Measurements from ENCODE around the gene S100A11. TPM values are rescaled to one million over a fixed set of nuclear protein-coding genes. Genes with fewer than 3 reads are reported as not detected.

The S100A11 gene
- total and polyA plus RNA-seq, 9 of the 15 experiments (the other 6 are each of a cell fraction or from before 2014, with no cell fraction given): 131 to 808 (median 235) TPM

DNA sequence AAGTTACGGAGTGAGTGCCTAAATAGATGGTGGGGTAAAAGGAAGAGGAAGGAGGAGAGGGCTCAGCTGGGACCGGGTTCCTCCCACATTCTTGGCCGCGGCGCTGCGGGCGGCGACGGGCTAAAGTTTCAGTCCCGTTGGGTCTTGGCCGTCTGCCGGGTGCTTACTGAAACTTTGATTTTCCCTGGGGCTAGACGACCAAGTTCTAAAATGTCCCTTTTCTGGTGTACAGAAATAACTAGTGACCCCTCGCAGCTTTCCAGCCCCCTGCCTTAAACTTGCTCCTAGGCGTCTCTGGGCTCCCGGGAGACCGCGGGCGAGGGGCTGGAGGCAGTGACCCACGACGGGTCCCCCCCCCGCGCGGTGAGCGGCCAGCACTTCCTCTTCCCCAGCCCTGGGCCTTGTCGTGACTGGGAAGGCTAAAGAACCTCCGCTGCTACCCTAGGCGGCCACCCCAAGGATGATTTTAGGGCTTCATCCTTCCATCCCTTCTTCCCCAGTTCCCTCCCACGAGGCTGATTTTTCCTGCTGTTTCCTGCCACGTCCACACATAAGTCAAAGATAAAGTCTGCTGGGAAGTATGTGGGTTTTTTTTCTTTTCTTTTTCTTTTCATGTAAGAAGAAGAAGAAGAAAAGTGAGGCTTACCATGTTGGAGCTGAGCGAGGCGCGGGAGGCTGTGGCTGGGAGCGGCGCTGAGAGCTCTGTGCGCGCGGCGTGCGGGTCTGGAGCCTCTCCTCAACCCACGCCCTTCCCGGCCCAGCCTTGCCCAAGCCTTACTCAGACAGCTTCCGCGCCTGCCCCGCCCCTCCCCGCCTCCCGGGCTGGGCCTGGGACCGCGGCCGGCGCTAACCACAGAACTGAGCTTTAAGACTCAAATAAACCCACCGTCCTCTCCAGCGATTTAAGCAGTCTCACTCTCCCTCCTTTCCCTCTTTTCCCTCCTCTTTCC lies at the start of gene S100A11 (continued):
- TF ChIP-seq, protein P1, sequence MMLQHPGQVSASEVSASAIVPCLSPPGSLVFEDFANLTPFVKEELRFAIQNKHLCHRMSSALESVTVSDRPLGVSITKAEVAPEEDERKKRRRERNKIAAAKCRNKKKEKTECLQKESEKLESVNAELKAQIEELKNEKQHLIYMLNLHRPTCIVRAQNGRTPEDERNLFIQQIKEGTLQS (IDR thresholded peaks at IDR 0.05): no peak
- TF ChIP-seq, protein P1 (CRISPR knock-in tag; conservative IDR thresholded peaks at IDR 0.05): no peak
- TF ChIP-seq BCL6 (CRISPR knock-in tag; IDR thresholded peaks at IDR 0.05) (no peak), SRSF3 (IDR thresholded peaks at IDR 0.05; ENCODE audit: insufficient read depth, low read length) (no peak), RHOXF2B (CRISPR knock-in tag; conservative IDR thresholded peaks at IDR 0.05) (0 out of 2 replicates have a peak, but pooled peaks have one; percentile 34), PCBP2 (IDR thresholded peaks at IDR 0.05; ENCODE audit: low read depth, low read length, poor library complexity, severe bottlenecking) (no peak), PHTF2 (CRISPR knock-in tag; IDR thresholded peaks at IDR 0.05) (no peak), EHMT2 (IDR thresholded peaks at IDR 0.05) (no peak), PML (IDR thresholded peaks at IDR 0.05; ENCODE audit: low read length) (peak; percentile 55; the same call in 1 of the 2 replicates), SAP30 (IDR thresholded peaks at IDR 0.05; ENCODE audit: borderline replicate concordance, insufficient read depth, low read depth, low read length, poor library complexity, severe bottlenecking) (no peak), CBX8 (IDR thresholded peaks at IDR 0.05; ENCODE audit: borderline replicate concordance, extremely low read depth, low read depth, low read length, poor library complexity, severe bottlenecking) (no peak), RCOR1 (IDR thresholded peaks at IDR 0.05; ENCODE audit: borderline replicate concordance in 1 of 2, low read depth in 2 of 2, low read length in 2 of 2) (no peak; a peak in 1 of 4 replicates)
- TF ChIP-seq, protein P2, sequence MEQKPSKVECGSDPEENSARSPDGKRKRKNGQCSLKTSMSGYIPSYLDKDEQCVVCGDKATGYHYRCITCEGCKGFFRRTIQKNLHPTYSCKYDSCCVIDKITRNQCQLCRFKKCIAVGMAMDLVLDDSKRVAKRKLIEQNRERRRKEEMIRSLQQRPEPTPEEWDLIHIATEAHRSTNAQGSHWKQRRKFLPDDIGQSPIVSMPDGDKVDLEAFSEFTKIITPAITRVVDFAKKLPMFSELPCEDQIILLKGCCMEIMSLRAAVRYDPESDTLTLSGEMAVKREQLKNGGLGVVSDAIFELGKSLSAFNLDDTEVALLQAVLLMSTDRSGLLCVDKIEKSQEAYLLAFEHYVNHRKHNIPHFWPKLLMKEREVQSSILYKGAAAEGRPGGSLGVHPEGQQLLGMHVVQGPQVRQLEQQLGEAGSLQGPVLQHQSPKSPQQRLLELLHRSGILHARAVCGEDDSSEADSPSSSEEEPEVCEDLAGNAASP (IDR thresholded peaks at IDR 0.05): no peak
- TF ChIP-seq, protein P3, sequence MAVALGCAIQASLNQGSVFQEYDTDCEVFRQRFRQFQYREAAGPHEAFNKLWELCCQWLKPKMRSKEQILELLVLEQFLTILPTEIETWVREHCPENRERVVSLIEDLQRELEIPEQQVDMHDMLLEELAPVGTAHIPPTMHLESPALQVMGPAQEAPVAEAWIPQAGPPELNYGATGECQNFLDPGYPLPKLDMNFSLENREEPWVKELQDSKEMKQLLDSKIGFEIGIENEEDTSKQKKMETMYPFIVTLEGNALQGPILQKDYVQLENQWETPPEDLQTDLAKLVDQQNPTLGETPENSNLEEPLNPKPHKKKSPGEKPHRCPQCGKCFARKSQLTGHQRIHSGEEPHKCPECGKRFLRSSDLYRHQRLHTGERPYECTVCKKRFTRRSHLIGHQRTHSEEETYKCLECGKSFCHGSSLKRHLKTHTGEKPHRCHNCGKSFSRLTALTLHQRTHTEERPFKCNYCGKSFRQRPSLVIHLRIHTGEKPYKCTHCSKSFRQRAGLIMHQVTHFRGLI (CRISPR knock-in tag; IDR thresholded peaks at IDR 0.05): no peak
- TF ChIP-seq, protein P4, sequence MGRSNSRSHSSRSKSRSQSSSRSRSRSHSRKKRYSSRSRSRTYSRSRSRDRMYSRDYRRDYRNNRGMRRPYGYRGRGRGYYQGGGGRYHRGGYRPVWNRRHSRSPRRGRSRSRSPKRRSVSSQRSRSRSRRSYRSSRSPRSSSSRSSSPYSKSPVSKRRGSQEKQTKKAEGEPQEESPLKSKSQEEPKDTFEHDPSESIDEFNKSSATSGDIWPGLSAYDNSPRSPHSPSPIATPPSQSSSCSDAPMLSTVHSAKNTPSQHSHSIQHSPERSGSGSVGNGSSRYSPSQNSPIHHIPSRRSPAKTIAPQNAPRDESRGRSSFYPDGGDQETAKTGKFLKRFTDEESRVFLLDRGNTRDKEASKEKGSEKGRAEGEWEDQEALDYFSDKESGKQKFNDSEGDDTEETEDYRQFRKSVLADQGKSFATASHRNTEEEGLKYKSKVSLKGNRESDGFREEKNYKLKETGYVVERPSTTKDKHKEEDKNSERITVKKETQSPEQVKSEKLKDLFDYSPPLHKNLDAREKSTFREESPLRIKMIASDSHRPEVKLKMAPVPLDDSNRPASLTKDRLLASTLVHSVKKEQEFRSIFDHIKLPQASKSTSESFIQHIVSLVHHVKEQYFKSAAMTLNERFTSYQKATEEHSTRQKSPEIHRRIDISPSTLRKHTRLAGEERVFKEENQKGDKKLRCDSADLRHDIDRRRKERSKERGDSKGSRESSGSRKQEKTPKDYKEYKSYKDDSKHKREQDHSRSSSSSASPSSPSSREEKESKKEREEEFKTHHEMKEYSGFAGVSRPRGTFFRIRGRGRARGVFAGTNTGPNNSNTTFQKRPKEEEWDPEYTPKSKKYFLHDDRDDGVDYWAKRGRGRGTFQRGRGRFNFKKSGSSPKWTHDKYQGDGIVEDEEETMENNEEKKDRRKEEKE (IDR thresholded peaks at IDR 0.05; ENCODE audit: borderline replicate concordance in 1 of 2, control insufficient read depth in 1 of 2, low read depth in 2 of 2, low read length in 1 of 2): no peak
- TF ChIP-seq, protein P5, sequence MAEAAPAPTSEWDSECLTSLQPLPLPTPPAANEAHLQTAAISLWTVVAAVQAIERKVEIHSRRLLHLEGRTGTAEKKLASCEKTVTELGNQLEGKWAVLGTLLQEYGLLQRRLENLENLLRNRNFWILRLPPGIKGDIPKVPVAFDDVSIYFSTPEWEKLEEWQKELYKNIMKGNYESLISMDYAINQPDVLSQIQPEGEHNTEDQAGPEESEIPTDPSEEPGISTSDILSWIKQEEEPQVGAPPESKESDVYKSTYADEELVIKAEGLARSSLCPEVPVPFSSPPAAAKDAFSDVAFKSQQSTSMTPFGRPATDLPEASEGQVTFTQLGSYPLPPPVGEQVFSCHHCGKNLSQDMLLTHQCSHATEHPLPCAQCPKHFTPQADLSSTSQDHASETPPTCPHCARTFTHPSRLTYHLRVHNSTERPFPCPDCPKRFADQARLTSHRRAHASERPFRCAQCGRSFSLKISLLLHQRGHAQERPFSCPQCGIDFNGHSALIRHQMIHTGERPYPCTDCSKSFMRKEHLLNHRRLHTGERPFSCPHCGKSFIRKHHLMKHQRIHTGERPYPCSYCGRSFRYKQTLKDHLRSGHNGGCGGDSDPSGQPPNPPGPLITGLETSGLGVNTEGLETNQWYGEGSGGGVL (CRISPR knock-in tag; IDR thresholded peaks at IDR 0.05): no peak
